MCF 10A (cell line): Measurements from ENCODE around the gene BMPR1A. TPM values are rescaled to one million over a fixed set of nuclear protein-coding genes. Genes with fewer than 3 reads are reported as not detected.
"Not testable (repeated sequence)": the region's sequence is repeated elsewhere in the genome, so short reads cannot be mapped to it uniquely, and the experiment has no call there.

ENCODE experiments used
- BruUV-seq: library from RNA; stranded (reverse); fragments of 400-500 nt; replicated peaks from 2 replicates; lab custom pipeline; 2021; lab: Mats Ljungman, UMichigan
- CTCF ChIA-PET: fragments of 300-600 bp; sonication (Branson Sonifier 250); formaldehyde crosslinking; extraction: SDS; loops from one replicate; lab custom pipeline; 2021; ENCODE audit warnings: antibody characterized with exemption, inconsistent platforms; lab: Yijun Ruan, JAX
- POLR2A ChIA-PET: fragments of 300-600, 350-650 bp; sonication (Branson Sonifier 250); formaldehyde crosslinking; extraction: SDS; loops from one replicate; lab custom pipeline; 2020; ENCODE audit warnings: antibody characterized with exemption, inconsistent platforms; lab: Yijun Ruan, JAX
- DNase-seq: peaks from one replicate; pipeline ENCODE4 v3.0.0-alpha.2; 2018; ENCODE audit not compliant: unreplicated experiment
- H3K27ac Mint-ChIP-seq: one replicate; pipeline ENCODE4 v1.8.0; 2022; ENCODE audit warnings: mild to moderate bottlenecking, low read depth, mixed read lengths; ENCODE audit not compliant: unreplicated experiment
- H3K27me3 Mint-ChIP-seq: one replicate; pipeline ENCODE4 v1.8.0; 2022; ENCODE audit warnings: mixed read lengths; ENCODE audit not compliant: insufficient read depth, unreplicated experiment
- H3K36me3 Mint-ChIP-seq: one replicate; pipeline ENCODE4 v1.8.0; 2022; ENCODE audit warnings: mild to moderate bottlenecking, moderate library complexity, mixed read lengths; ENCODE audit not compliant: insufficient read depth, unreplicated experiment
- H3K4me1 Mint-ChIP-seq: one replicate; pipeline ENCODE4 v1.8.0; 2022; ENCODE audit warnings: mixed read lengths; ENCODE audit not compliant: insufficient read depth, unreplicated experiment
- H3K4me3 Mint-ChIP-seq: one replicate; pipeline ENCODE4 v1.8.0; 2022; ENCODE audit warnings: mild to moderate bottlenecking, moderate library complexity, mixed read lengths; ENCODE audit not compliant: unreplicated experiment
- H3K9me3 Mint-ChIP-seq: one replicate; pipeline ENCODE4 v1.8.0; 2022; ENCODE audit warnings: mixed read lengths; ENCODE audit not compliant: unreplicated experiment
- CTCF ChIP-seq: fragments of 200-600 bp; IDR thresholded peaks from one replicate; pipeline ENCODE4 v1.8.0; 2022; ENCODE audit warnings: antibody characterized with exemption, mild to moderate bottlenecking; ENCODE audit not compliant: unreplicated experiment
- intact Hi-C: fragments of 100-400 bp; cut with micrococcal nuclease; formaldehyde crosslinking; loops from 2 replicates; pipeline ENCODE4 v1.14.1; 2022
- total RNA-seq: library from RNA; stranded (reverse); gene quantifications from 2 replicates; pipeline ENCODE4 v1.2.3, GENCODE V29; 2022

Gene BMPR1A
- total RNA-seq, 1 experiment from 2014 or later = 27.3 TPM

GRCh38 chr10:86976362-86977056 is 220.1 kb downstream of the BMPR1A start:
- intact Hi-C loops = no loop called here
- ChIA-PET POLR2A (interaction anchor here (0.6 to 1.2 kb wide), 4 partner anchors 8 to 72 kb away, joined by 3 read pairs; partner anchors contain the start of gene ADIRF), CTCF (interaction anchor here (0.6 kb wide), 1 partner anchor 266 kb away, joined by 4 read pairs; no protein-coding TSS in a partner anchor)
- no peaks in the 10 kb centered on the region for H3K27me3 Mint-ChIP-seq
- no peak for DNase-seq
- no peak for TF ChIP-seq CTCF
- no TSS peak for BruUV-seq
- H3K4me1 Mint-ChIP-seq = peaks cover 35% of the 10 kb centered on the region
- H3K4me3 Mint-ChIP-seq = no peak overlapping the region
- no peak overlapping the region for H3K27ac Mint-ChIP-seq
- H3K36me3 Mint-ChIP-seq = peaks cover 5% of the 10 kb centered on the region
- H3K9me3 Mint-ChIP-seq = no peaks in the 10 kb centered on the region

GRCh38 chr10:86978457-86978856 is 222.0 kb downstream of the BMPR1A start:
- BruUV-seq, intact Hi-C loops, H3K27me3 Mint-ChIP-seq, H3K36me3 Mint-ChIP-seq, H3K4me3 Mint-ChIP-seq, H3K9me3 Mint-ChIP-seq: not testable (repeated sequence)
- DNase-seq = peak; percentile 30
- POLR2A ChIA-PET = interaction anchor here (0.6 to 0.7 kb wide), 2 partner anchors 19 to 336 kb away, joined by 3 read pairs; no protein-coding TSS in a partner anchor
- peak overlapping the region; percentile 16 for H3K27ac Mint-ChIP-seq
- peaks cover 21% of the 10 kb centered on the region for H3K4me1 Mint-ChIP-seq
- CTCF ChIA-PET = interaction anchor here (0.6 kb wide), 1 partner anchor 558 kb away, joined by 4 read pairs; no protein-coding TSS in a partner anchor

- peak overlapping the region; percentile 57 for H3K27ac Mint-ChIP-seq
These were observed 222.9 kb downstream of the BMPR1A start for GRCh38 chr10:86979296-86979818.

DNA sequence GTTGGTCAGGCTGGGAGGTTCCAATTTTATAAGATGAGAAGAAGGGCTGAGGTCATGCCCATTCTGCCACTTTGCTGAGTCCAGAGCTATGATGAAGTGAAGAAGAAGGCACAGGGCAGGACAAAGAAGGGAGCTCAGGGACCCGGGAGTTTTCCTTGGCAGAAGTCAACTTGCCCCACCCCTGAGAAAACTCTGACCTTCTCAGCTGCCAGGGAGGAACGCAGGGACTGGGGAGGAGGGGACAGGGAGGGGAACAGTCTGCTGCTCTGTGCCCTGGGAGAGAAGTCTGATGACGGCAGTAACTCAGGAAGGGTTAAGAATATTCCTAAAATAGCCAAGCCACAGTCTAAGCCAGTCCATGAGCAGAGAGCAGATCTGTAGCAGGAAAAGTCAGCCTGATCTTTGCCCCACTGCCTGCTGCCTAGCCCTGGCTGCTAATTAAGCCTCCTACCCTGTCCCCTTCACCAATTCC is 223.6 kb downstream of the BMPR1A start:
- H3K27me3 Mint-ChIP-seq = no peaks in the 10 kb centered on the region
- CTCF ChIA-PET = interaction anchor here (0.5 kb wide), 1 partner anchor 756 kb away, joined by 3 read pairs; no protein-coding TSS in a partner anchor
- H3K4me3 Mint-ChIP-seq = no peak overlapping the region
- H3K36me3 Mint-ChIP-seq = no peaks in the 10 kb centered on the region
- no peak for TF ChIP-seq CTCF
- peak; percentile 36 for DNase-seq
- intact Hi-C loops = no loop called here
- POLR2A ChIA-PET = interaction anchor here (0.8 to 1.8 kb wide), 4 partner anchors 11 to 21 kb away, joined by 3 to 7 read pairs (median 4); partner anchors contain the start of genes ADIRF and SNCG
- H3K9me3 Mint-ChIP-seq = no peaks in the 10 kb centered on the region
- H3K27ac Mint-ChIP-seq = peak overlapping the region; percentile 57
- H3K4me1 Mint-ChIP-seq = peaks cover 13% of the 10 kb centered on the region
- no TSS peak for BruUV-seq

More at GRCh38 chr10:86979296-86979818, 222.9 kb downstream of the BMPR1A start:
- BruUV-seq = no TSS peak
- ChIA-PET POLR2A (interaction anchor here (0.7 to 0.9 kb wide), 4 partner anchors 10 to 21 kb away, joined by 3 to 5 read pairs (median 4); partner anchors contain the start of genes ADIRF and SNCG), CTCF (no interaction called here)
- DNase-seq = peak; percentile 52
- peaks cover 18% of the 10 kb centered on the region for H3K4me1 Mint-ChIP-seq
- no peaks in the 10 kb centered on the region for H3K27me3 Mint-ChIP-seq
- TF ChIP-seq CTCF = no peak
- intact Hi-C loops = no loop called here
- H3K36me3 Mint-ChIP-seq = no peaks in the 10 kb centered on the region
- no peaks in the 10 kb centered on the region for H3K9me3 Mint-ChIP-seq
- no peak overlapping the region for H3K4me3 Mint-ChIP-seq

GRCh38 chr10:86981020-86981419 is 224.6 kb downstream of the BMPR1A start:
- BruUV-seq, CTCF ChIA-PET, H3K4me3 Mint-ChIP-seq, H3K27me3 Mint-ChIP-seq, H3K27ac Mint-ChIP-seq, intact Hi-C loops, H3K9me3 Mint-ChIP-seq, DNase-seq, H3K36me3 Mint-ChIP-seq: not testable (repeated sequence)
- POLR2A ChIA-PET = interaction anchor here (1.8 kb wide), 1 partner anchor 12 kb away, joined by 7 read pairs; the partner anchor contains the start of gene ADIRF
- peaks cover 13% of the 10 kb centered on the region for H3K4me1 Mint-ChIP-seq
